ENCODE results near the gene LRP1B. TPM values are rescaled to one million over a fixed set of nuclear protein-coding genes. Genes with fewer than 3 reads are reported as not detected.

Gene LRP1B
- total and polyA plus RNA-seq, 2 of the 8 experiments (the other 6 are each of a cell fraction or from before 2014, with no cell fraction given), result 0.03 TPM; not detected in 1

DNA sequence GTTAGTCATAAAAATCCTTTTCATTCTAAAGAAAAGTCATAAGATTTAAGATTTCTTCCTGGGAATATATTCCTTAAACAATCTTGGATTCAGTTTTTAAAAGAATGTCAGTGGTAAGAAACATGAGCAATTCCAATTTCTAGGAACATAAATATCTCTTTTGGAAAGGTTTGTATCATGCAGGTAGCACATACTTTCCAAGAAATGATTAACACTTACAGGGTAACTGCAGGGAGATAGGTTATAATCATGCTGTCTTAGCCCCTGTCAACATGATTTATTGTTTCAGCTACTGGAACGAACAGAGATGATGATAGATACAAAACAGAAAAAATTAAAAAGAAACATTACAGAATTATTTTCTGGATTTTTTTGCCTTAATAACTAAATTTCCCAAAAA, 1537.7 kb downstream of the LRP1B start:
- 59% methylated on average over 1 of the region's 1 CpG; no CpG with 5 or more reads in 1 of the 2 experiments for WGBS, 2 experiments (ENCODE audit: extremely low coverage in 1 of 2, insufficient coverage in 1 of 2, insufficient read length in 1 of 2, insufficient replicate concordance in 2 of 2, low coverage in 1 of 2, low lambda C conversion rate in 2 of 2, missing lambda C conversion rate in 1 of 2)
- no peak overlapping the region for H3K23ac ChIP-seq (ENCODE audit: insufficient read length)
- no peak overlapping the region for H3K56ac ChIP-seq (replicated peaks; ENCODE audit: insufficient read length, low read depth, low read length)
- ChIA-PET POLR2A (ENCODE audit: partially characterized antibody) (no interaction called here), CTCF (ENCODE audit: partially characterized antibody) (no interaction called here)
- no peak overlapping the region for H2BK12ac ChIP-seq (ENCODE audit: low read depth, low read length)
- no peak overlapping the region for H3K4me2 ChIP-seq (ENCODE audit: insufficient read depth in 1 of 2, low read depth in 2 of 2, low read length in 2 of 2)
- no peak overlapping the region for H2AFZ ChIP-seq (ENCODE audit: low read length)
- no peak overlapping the region for H2BK5ac ChIP-seq (ENCODE audit: low read depth, low read length)
- H3K4ac ChIP-seq (replicated peaks; ENCODE audit: insufficient read length, low read depth, low read length), result no peak overlapping the region
- H3K27ac ChIP-seq (ENCODE audit: low read depth, low read length), result no peak overlapping the region
- no peaks in the 10 kb centered on the region for H3K36me3 ChIP-seq (ENCODE audit: control insufficient read depth in 2 of 4, insufficient read depth in 4 of 4, low read length in 3 of 4)
- H2AK5ac ChIP-seq (ENCODE audit: low read depth, low read length), result no peak overlapping the region
- H3K9ac ChIP-seq (replicated peaks in 1 of 4; ENCODE audit: extremely low read depth in 1 of 4, low read depth in 3 of 4, low read length in 3 of 4), result no peak overlapping the region
- H3K79me2 ChIP-seq (ENCODE audit: control insufficient read depth in 1 of 2, insufficient read depth in 2 of 2, low read length in 2 of 2), result no peaks in the 10 kb centered on the region
- H3K4me3 ChIP-seq (ENCODE audit: extremely low read depth in 1 of 4, insufficient read depth in 2 of 4, low read depth in 3 of 4, low read length in 4 of 4), result no peak overlapping the region
- no peaks in the 10 kb centered on the region for H4K20me1 ChIP-seq (replicated peaks in 1 of 2; ENCODE audit: control insufficient read depth in 1 of 2, insufficient read depth in 2 of 2, low read length in 2 of 2)
- no peak for FAIRE-seq
- no peak for DNase-seq (ENCODE audit: low read depth in 1 of 2, low spot score in 2 of 2)
- H4K8ac ChIP-seq (ENCODE audit: extremely low read depth, insufficient read depth, low read length), result no peak overlapping the region
- no peaks in the 10 kb centered on the region for H3K27me3 ChIP-seq (replicated peaks in 1 of 4; ENCODE audit: control insufficient read depth in 3 of 4, extremely low read depth in 1 of 4, insufficient read depth in 3 of 4, low read length in 3 of 4)
- no peak overlapping the region for H4K91ac ChIP-seq (replicated peaks; ENCODE audit: insufficient read length, low read length)
- no peak overlapping the region for H2BK20ac ChIP-seq (ENCODE audit: low read length)
- H3K18ac ChIP-seq (ENCODE audit: extremely low read depth, low read length), result no peak overlapping the region
- H3K79me1 ChIP-seq (ENCODE audit: low read depth, low read length), result no peaks in the 10 kb centered on the region
- H3K4me1 ChIP-seq (replicated peaks in 1 of 4; ENCODE audit: control insufficient read depth in 3 of 4, insufficient read depth in 4 of 4, low read length in 3 of 4), result no peaks in the 10 kb centered on the region
- H3K9me3 ChIP-seq (ENCODE audit: insufficient read depth in 2 of 2, low read depth in 1 of 2, low read length in 1 of 2), result no peaks in the 10 kb centered on the region
- no peak overlapping the region for H2BK120ac ChIP-seq (replicated peaks; ENCODE audit: low read depth, low read length)
- no peak overlapping the region for H4K5ac ChIP-seq (ENCODE audit: insufficient read length, low read depth, low read length)
- no peak overlapping the region for H3K14ac ChIP-seq (ENCODE audit: insufficient read length)
- H3K23me2 ChIP-seq (ENCODE audit: low read depth, low read length), result no peaks in the 10 kb centered on the region
- H2BK15ac ChIP-seq (ENCODE audit: low read length), result no peak overlapping the region
- TF ChIP-seq HDAC6 (IDR thresholded peaks at IDR 0.05; ENCODE audit: low read depth, low read length), result no peak
- no peak for TF ChIP-seq CREB1 (IDR thresholded peaks at IDR 0.05)
- TF ChIP-seq JUN (IDR thresholded peaks at IDR 0.05; ENCODE audit: low read depth, low read length), result no peak
- TF ChIP-seq RAD21 (IDR thresholded peaks at IDR 0.05 in 1 of 2, conservative IDR thresholded peaks at IDR 0.05 in 1 of 2; ENCODE audit: low read depth in 2 of 2, low read length in 2 of 2), result no peak
- TF ChIP-seq BCL11A (IDR thresholded peaks at IDR 0.05; ENCODE audit: low read depth in 2 of 2, low read length in 2 of 2), result no peak
- TF ChIP-seq, protein P1, sequence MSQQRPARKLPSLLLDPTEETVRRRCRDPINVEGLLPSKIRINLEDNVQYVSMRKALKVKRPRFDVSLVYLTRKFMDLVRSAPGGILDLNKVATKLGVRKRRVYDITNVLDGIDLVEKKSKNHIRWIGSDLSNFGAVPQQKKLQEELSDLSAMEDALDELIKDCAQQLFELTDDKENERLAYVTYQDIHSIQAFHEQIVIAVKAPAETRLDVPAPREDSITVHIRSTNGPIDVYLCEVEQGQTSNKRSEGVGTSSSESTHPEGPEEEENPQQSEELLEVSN (IDR thresholded peaks at IDR 0.05), result no peak
- TF ChIP-seq CHD1 (IDR thresholded peaks at IDR 0.05; ENCODE audit: low read depth, low read length), result no peak
- no peak for TF ChIP-seq KDM5A (IDR thresholded peaks at IDR 0.05; ENCODE audit: low read length)
- no peak for TF ChIP-seq HDAC2 (IDR thresholded peaks at IDR 0.05; ENCODE audit: borderline replicate concordance in 1 of 2, low read depth in 2 of 2, low read length in 2 of 2)
- TF ChIP-seq SP1 (IDR thresholded peaks at IDR 0.05; ENCODE audit: low read depth, low read length), result no peak
- TF ChIP-seq RNF2 (IDR thresholded peaks at IDR 0.05; ENCODE audit: borderline replicate concordance, low read depth, low read length, missing control alignments, poor library complexity, severe bottlenecking), result no peak
- TF ChIP-seq POLR2AphosphoS5 (IDR thresholded peaks at IDR 0.05; ENCODE audit: low read depth, low read length), result no peak
- TF ChIP-seq SIRT6 (IDR thresholded peaks at IDR 0.05; ENCODE audit: low read length), result no peak
- no peak for TF ChIP-seq SUZ12 (IDR thresholded peaks at IDR 0.05; ENCODE audit: low read length)
- no peak for TF ChIP-seq CEBPB (IDR thresholded peaks at IDR 0.05; ENCODE audit: low read depth, low read length)

Data from H1 (cell line).